Glutamatergic neuron (in vitro differentiated cells): ENCODE results near the gene PCDHGA10. TPM values are rescaled to one million over a fixed set of nuclear protein-coding genes. Genes with fewer than 3 reads are reported as not detected.

Source experiments
- DNase-seq: peaks from one replicate; pipeline ENCODE4 v3.0.0; 2022
- H3K27ac Mint-ChIP-seq: one replicate; pipeline ENCODE4 v1.8.0; 2020; ENCODE audit warnings: mild to moderate bottlenecking, mixed read lengths, inconsistent platforms; ENCODE audit not compliant: unreplicated experiment
- H3K27me3 Mint-ChIP-seq: one replicate; pipeline ENCODE4 v1.8.0; 2020; ENCODE audit warnings: mild to moderate bottlenecking, moderate library complexity, mixed read lengths, inconsistent platforms; ENCODE audit not compliant: unreplicated experiment
- H3K36me3 Mint-ChIP-seq: one replicate; pipeline ENCODE4 v1.8.0; 2020; ENCODE audit warnings: mild to moderate bottlenecking, mixed read lengths, inconsistent platforms; ENCODE audit not compliant: unreplicated experiment
- H3K4me1 Mint-ChIP-seq: one replicate; pipeline ENCODE4 v1.8.0; 2020; ENCODE audit warnings: mild to moderate bottlenecking, low read depth, mixed read lengths, inconsistent platforms; ENCODE audit not compliant: unreplicated experiment
- H3K4me3 Mint-ChIP-seq: one replicate; pipeline ENCODE4 v1.8.0; 2020; ENCODE audit warnings: mild to moderate bottlenecking, mixed read lengths, inconsistent platforms; ENCODE audit not compliant: unreplicated experiment
- H3K9me3 Mint-ChIP-seq: one replicate; pipeline ENCODE4 v1.8.0; 2020; ENCODE audit warnings: mild to moderate bottlenecking, moderate library complexity, mixed read lengths, inconsistent platforms; ENCODE audit not compliant: unreplicated experiment
- total RNA-seq: library from RNA; stranded (reverse); fragmentation: NEBNext Ultra II Directional; extraction: Animal tissue kit (Norgen Biotek cat#: 25700); gene quantifications from one replicate; pipeline ENCODE4 v1.2.1, GENCODE V29; 2021; ENCODE audit not compliant: unreplicated experiment
- TF ChIP-seq, protein P1 (sequence below): fragments of 200-600 bp; sonication (generic); IDR thresholded peaks from one replicate; pipeline ENCODE4 v1.5.0; 2021; ENCODE audit not compliant: partially characterized antibody, unreplicated experiment

PCDHGA10 gene
- total RNA-seq, 1 donor from 2014 or later: 16.6 TPM

- Mint-ChIP-seq H3K27ac (no peak overlapping the region), H3K27me3 (peaks cover 7% of the 10 kb centered on the region), H3K4me1 (peaks cover 3% of the 10 kb centered on the region), H3K9me3 (peaks cover 29% of the 10 kb centered on the region), H3K4me3 (no peak overlapping the region), H3K36me3 (peaks cover 53% of the 10 kb centered on the region)
- DNase-seq: no peak
- TF ChIP-seq, protein P1, sequence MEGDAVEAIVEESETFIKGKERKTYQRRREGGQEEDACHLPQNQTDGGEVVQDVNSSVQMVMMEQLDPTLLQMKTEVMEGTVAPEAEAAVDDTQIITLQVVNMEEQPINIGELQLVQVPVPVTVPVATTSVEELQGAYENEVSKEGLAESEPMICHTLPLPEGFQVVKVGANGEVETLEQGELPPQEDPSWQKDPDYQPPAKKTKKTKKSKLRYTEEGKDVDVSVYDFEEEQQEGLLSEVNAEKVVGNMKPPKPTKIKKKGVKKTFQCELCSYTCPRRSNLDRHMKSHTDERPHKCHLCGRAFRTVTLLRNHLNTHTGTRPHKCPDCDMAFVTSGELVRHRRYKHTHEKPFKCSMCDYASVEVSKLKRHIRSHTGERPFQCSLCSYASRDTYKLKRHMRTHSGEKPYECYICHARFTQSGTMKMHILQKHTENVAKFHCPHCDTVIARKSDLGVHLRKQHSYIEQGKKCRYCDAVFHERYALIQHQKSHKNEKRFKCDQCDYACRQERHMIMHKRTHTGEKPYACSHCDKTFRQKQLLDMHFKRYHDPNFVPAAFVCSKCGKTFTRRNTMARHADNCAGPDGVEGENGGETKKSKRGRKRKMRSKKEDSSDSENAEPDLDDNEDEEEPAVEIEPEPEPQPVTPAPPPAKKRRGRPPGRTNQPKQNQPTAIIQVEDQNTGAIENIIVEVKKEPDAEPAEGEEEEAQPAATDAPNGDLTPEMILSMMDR: no peak
Observed at GRCh38 chr5:141398608-141399007, 14.2 kb upstream of the PCDHGA10 start.

DNA sequence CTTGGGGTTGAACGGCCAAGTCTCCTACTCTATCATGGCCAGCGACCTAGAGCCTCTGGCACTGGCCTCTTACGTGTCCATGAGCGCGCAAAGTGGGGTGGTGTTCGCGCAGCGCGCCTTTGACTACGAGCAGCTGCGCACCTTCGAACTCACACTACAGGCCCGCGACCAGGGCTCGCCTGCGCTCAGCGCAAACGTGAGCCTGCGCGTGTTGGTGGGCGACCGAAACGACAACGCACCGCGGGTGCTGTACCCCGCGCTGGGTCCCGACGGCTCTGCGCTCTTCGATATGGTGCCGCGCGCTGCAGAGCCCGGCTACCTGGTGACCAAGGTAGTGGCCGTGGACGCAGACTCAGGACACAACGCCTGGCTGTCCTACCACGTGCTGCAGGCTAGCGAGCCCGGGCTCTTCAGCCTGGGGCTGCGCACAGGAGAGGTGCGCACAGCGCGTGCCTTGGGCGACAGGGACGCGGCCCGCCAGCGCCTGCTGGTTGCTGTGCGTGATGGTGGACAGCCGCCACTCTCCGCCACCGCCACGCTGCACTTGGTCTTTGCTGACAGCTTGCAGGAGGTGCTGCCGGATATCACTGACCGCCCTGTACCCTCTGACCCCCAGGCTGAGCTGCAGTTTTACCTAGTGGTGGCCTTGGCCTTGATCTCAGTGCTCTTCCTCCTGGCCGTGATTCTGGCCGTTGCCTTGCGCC lies 13.1 kb upstream of the PCDHGA10 start:
- H3K27me3 Mint-ChIP-seq: peaks cover 7% of the 10 kb centered on the region
- peaks cover 54% of the 10 kb centered on the region for H3K36me3 Mint-ChIP-seq
- peaks cover 30% of the 10 kb centered on the region for H3K9me3 Mint-ChIP-seq
- H3K27ac Mint-ChIP-seq: no peak overlapping the region
- DNase-seq: no peak
- TF ChIP-seq, protein P1: no peak
- H3K4me1 Mint-ChIP-seq: peaks cover 3% of the 10 kb centered on the region
- H3K4me3 Mint-ChIP-seq: peak overlapping the region; percentile 43

DNA sequence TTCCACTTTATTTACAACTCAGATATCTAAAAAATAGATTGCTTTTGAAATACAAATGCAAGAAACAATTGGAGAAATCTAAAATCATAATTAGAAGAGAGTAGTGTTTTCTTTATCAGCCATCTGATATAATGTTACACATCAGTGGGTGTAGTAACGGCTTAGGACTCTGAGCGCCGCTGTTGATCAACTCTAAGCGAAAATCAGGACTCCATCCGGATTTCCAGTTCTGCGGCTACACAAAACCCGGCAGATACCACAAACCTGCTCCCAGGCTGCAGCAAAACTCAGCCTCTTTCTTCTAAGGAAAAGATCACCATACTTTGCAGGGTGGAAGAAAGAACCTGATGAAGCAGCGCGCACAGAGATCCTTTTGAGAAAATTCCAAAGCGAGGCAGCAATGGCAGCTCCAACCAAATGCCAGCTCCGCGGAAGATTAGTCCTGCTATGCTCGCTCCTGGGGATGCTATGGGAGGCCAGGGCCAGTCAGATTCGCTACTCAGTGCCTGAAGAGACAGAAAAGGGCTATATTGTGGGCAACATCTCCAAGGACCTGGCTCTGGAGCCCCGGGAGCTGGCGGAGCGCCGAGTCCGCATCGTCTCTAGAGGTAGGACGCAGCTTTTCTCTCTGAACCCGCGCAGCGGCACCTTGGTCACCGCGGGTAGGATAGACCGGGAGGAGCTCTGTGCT lies 10.1 kb upstream of the PCDHGA10 start, which contains the start of gene PCDHGA9:
TSS of gene PCDHGA9 (plus strand) at position 226 of the 691 bp plus-strand sequence. CDS start at position 401, 175 bp downstream.
- TF ChIP-seq, protein P1: no peak
- peaks cover 58% of the 10 kb centered on the region for H3K36me3 Mint-ChIP-seq
- H3K27me3 Mint-ChIP-seq: peaks cover 4% of the 10 kb centered on the region

GRCh38 chr5:141403387-141403786 lies 9.4 kb upstream of the PCDHGA10 start:
- DNase-seq: no peak
- peaks cover 64% of the 10 kb centered on the region for H3K36me3 Mint-ChIP-seq
- TF ChIP-seq, protein P1: no peak
- peaks cover 31% of the 10 kb centered on the region for H3K9me3 Mint-ChIP-seq
- no peak overlapping the region for H3K27ac Mint-ChIP-seq
- peaks cover 6% of the 10 kb centered on the region for H3K27me3 Mint-ChIP-seq
- H3K4me3 Mint-ChIP-seq: no peak overlapping the region
- H3K4me1 Mint-ChIP-seq: peaks cover 3% of the 10 kb centered on the region

More for the DNA sequence above, 10.1 kb upstream of the PCDHGA10 start, which contains the start of gene PCDHGA9:
- peaks cover 3% of the 10 kb centered on the region for H3K4me1 Mint-ChIP-seq
- no peak within 1 kb of the TSS for H3K27ac Mint-ChIP-seq
- peaks cover 27% of the 10 kb centered on the region for H3K9me3 Mint-ChIP-seq
- H3K4me3 Mint-ChIP-seq: no peak within 1 kb of the TSS
- DNase-seq: no peak
